Fibroblast of lung (primary cell): ENCODE data around the gene GRK5. TPM values are rescaled to one million over a fixed set of nuclear protein-coding genes. Genes with fewer than 3 reads are reported as not detected.
A peak's percentile ranks its signal among the peaks of the same experiment; 100 is the strongest.

Experiments used
- DNase-seq, 2 donors: peaks; one replicate each; pipeline versions ENCODE4 v3.0.0 to v3.0.0-alpha.2; 2010; ENCODE audit warnings: low read depth in 2 of 2
- H2AFZ ChIP-seq: 2 replicates; pipeline ENCODE4 v1.5.1; 2012; ENCODE audit warnings: low read length, control low read depth, inconsistent platforms
- H3K27ac ChIP-seq: 2 replicates; pipeline ENCODE4 v1.5.1; 2011; ENCODE audit warnings: low read length, control low read depth; ENCODE audit not compliant: insufficient read depth
- H3K27me3 ChIP-seq: 2 replicates; pipeline ENCODE4 v1.5.1; 2011; ENCODE audit warnings: mild to moderate bottlenecking, low read length; ENCODE audit not compliant: control insufficient read depth, insufficient read depth
- H3K36me3 ChIP-seq: 2 replicates; pipeline ENCODE4 v1.5.1; 2011; ENCODE audit warnings: low read length; ENCODE audit not compliant: control insufficient read depth, insufficient read depth
- H3K4me1 ChIP-seq: 2 replicates; pipeline ENCODE4 v1.5.1; 2011; ENCODE audit warnings: low read length; ENCODE audit not compliant: control insufficient read depth, insufficient read depth; ENCODE audit errors: extremely low read depth
- H3K4me2 ChIP-seq: 2 replicates; pipeline ENCODE4 v1.5.1; 2011; ENCODE audit warnings: low read length, control low read depth; ENCODE audit not compliant: insufficient read depth; ENCODE audit errors: extremely low read depth
- H3K4me3 ChIP-seq, 4 experiments: fragments of 200-600 bp in 1 of 4; sonication (generic) in 1 of 4; replicated peaks in 1 of 4; 2 replicates each; pipeline ENCODE4 v1.5.1; 2011 to 2016; ENCODE audit warnings: low read length in 4 of 4, low read depth in 3 of 4, mild to moderate bottlenecking in 3 of 4, control low read depth in 2 of 4, inconsistent platforms in 1 of 4, mixed read lengths in 1 of 4; ENCODE audit not compliant: insufficient read depth in 1 of 4; ENCODE audit errors: control extremely low read depth in 1 of 4
- H3K79me2 ChIP-seq: 2 replicates; pipeline ENCODE4 v1.5.1; 2012; ENCODE audit warnings: mild to moderate bottlenecking, low read length, inconsistent platforms; ENCODE audit not compliant: control insufficient read depth, insufficient read depth
- H3K9ac ChIP-seq: 2 replicates; pipeline ENCODE4 v1.5.1; 2011; ENCODE audit warnings: mild to moderate bottlenecking, low read length, control low read depth; ENCODE audit not compliant: insufficient read depth
- H3K9me3 ChIP-seq: 2 replicates; pipeline ENCODE4 v1.5.1; 2012; ENCODE audit warnings: low read depth, low read length; ENCODE audit not compliant: control insufficient read depth, insufficient read depth
- H4K20me1 ChIP-seq: 2 replicates; pipeline ENCODE4 v1.5.1; 2011; ENCODE audit warnings: low read length; ENCODE audit not compliant: control insufficient read depth, insufficient read depth; ENCODE audit errors: extremely low read depth
- CTCF ChIP-seq, 2 donors: IDR thresholded peaks in 1 of 2; conservative IDR thresholded peaks in 1 of 2; 1 replicate in 1 of 2; 2 replicates in 1 of 2; pipeline ENCODE4 v1.5.1; 2011 to 2012; ENCODE audit warnings: low read length in 2 of 2, control low read depth in 1 of 2, inconsistent platforms in 1 of 2, low read depth in 1 of 2, mild to moderate bottlenecking in 1 of 2
- EZH2 ChIP-seq: IDR thresholded peaks from 2 replicates; pipeline ENCODE4 v1.5.1; 2012; ENCODE audit warnings: low read length, control low read depth, mild to moderate bottlenecking; ENCODE audit errors: missing control alignments
- polyA plus RNA-seq, 2 donors: library from polyadenylated mRNA; depleted of rRNA in 1 of 2; stranded (reverse) in 1 of 2; unstranded in 1 of 2; fragments of >200 nt; gene quantifications; 2 replicates each; pipeline ENCODE4 v1.2.1, GENCODE V29; 2011 to 2012; ENCODE audit warnings: missing spikeins in 1 of 2
- total RNA-seq: library from RNA; depleted of rRNA; stranded (reverse); fragments of >200 nt; gene quantifications from 2 replicates; pipeline ENCODE4 v1.2.1, GENCODE V29; 2014

GRK5 gene
- total and polyA plus RNA-seq, 2 donors (not counting 1 experiment from before 2014, with no cell fraction given): 24.1 to 90.3 TPM

- H3K9ac ChIP-seq: peak overlapping the region; percentile 36
- H3K4me2 ChIP-seq: peak overlapping the region; percentile 89
- H3K4me3 ChIP-seq: no peak overlapping the region
- no peaks in the 10 kb centered on the region for H4K20me1 ChIP-seq
- no peak for TF ChIP-seq CTCF (conservative IDR thresholded peaks at IDR 0.05 in 1 of 2, IDR thresholded peaks at IDR 0.05 in 1 of 2; ENCODE audit: low read depth in 1 of 2, low read length in 2 of 2)
- TF ChIP-seq EZH2: no peak
- peak in 1 of 2 donors; percentile 92 for DNase-seq
- H3K36me3 ChIP-seq: no peaks in the 10 kb centered on the region
- no peaks in the 10 kb centered on the region for H3K9me3 ChIP-seq
- H3K27me3 ChIP-seq: no peaks in the 10 kb centered on the region
- peaks cover 35% of the 10 kb centered on the region for H3K4me1 ChIP-seq
- no peak overlapping the region for H2AFZ ChIP-seq
- peak overlapping the region; percentile 70 for H3K27ac ChIP-seq
- peaks cover 69% of the 10 kb centered on the region for H3K79me2 ChIP-seq
Measured at GRCh38 chr10:119221201-119221600, 13.8 kb downstream of the GRK5 start.

GRCh38 chr10:119221666-119222065 lies 14.3 kb downstream of the GRK5 start:
- no peaks in the 10 kb centered on the region for H4K20me1 ChIP-seq
- H3K4me2 ChIP-seq: no peak overlapping the region
- peak in 1 of 2 donors; percentile 48 for DNase-seq
- H3K79me2 ChIP-seq: peaks cover 68% of the 10 kb centered on the region
- H3K27me3 ChIP-seq: no peaks in the 10 kb centered on the region
- H3K36me3 ChIP-seq: no peaks in the 10 kb centered on the region
- no peak for TF ChIP-seq EZH2
- no peak for TF ChIP-seq CTCF (conservative IDR thresholded peaks at IDR 0.05 in 1 of 2, IDR thresholded peaks at IDR 0.05 in 1 of 2; ENCODE audit: low read depth in 1 of 2, low read length in 2 of 2)
- no peak overlapping the region for H2AFZ ChIP-seq
- H3K4me1 ChIP-seq: peaks cover 35% of the 10 kb centered on the region
- no peak overlapping the region for H3K4me3 ChIP-seq
- H3K27ac ChIP-seq: peak overlapping the region; percentile 70
- H3K9me3 ChIP-seq: no peaks in the 10 kb centered on the region
- no peak overlapping the region for H3K9ac ChIP-seq

- Histone ChIP-seq H3K27ac (peak overlapping the region; percentile 70), H3K79me2 (peaks cover 67% of the 10 kb centered on the region), H3K36me3 (no peaks in the 10 kb centered on the region), H3K27me3 (no peaks in the 10 kb centered on the region), H3K4me1 (peaks cover 32% of the 10 kb centered on the region), H2AFZ (no peak overlapping the region), H3K9me3 (no peaks in the 10 kb centered on the region), H3K4me2 (peak overlapping the region; percentile 52), H3K9ac (peak overlapping the region; percentile 3), H4K20me1 (no peaks in the 10 kb centered on the region), H3K4me3 (no peak overlapping the region)
- TF ChIP-seq EZH2: no peak
- DNase-seq: no peak
Measured at GRCh38 chr10:119222537-119222936, 15.2 kb downstream of the GRK5 start.
